Gastrocnemius medialis (tissue), 4 donors: ENCODE results near the gene FOXA2. TPM values are rescaled to one million over a fixed set of nuclear protein-coding genes. Genes with fewer than 3 reads are reported as not detected.

Source experiments
- ATAC-seq, 2 donors: fragments of 150-250 bp; one replicate each; pipeline ENCODE4 v1.9.1; 2016
- DNase-seq, 2 donors: peaks; one replicate each; pipeline ENCODE4 v3.0.0-alpha.2; 2019
- H3K27ac ChIP-seq, 4 donors: fragments of 200-600 bp; sonication (generic); 1 replicate in 1 of 4; 2 replicates in 3 of 4; pipeline ENCODE4 v1.5.1; 2016 to 2018; ENCODE audit warnings: mild to moderate bottlenecking in 2 of 4, moderate library complexity in 1 of 4
- H3K27me3 ChIP-seq, 3 donors: fragments of 200-600 bp; sonication (generic) in 2 of 3; 1 replicate in 1 of 3; 2 replicates in 2 of 3; pipeline versions ENCODE4 v1.5.1 to v1.6.0; 2016 to 2019; ENCODE audit warnings: mild to moderate bottlenecking in 1 of 3, moderate library complexity in 1 of 3
- H3K36me3 ChIP-seq, 2 donors: fragments of 200-600 bp; sonication (generic) in 1 of 2; one replicate each; pipeline ENCODE4 v1.5.1; 2017 to 2018
- H3K4me1 ChIP-seq, 2 donors: fragments of 200-600 bp; sonication (generic) in 1 of 2; one replicate each; pipeline ENCODE4 v1.5.1; 2016 to 2017; ENCODE audit warnings: mild to moderate bottlenecking in 2 of 2
- H3K4me3 ChIP-seq, 4 donors: fragments of 200-600 bp; sonication (generic) in 3 of 4; 1 replicate in 1 of 4; 2 replicates in 3 of 4; pipeline ENCODE4 v1.5.1; 2016 to 2019; ENCODE audit warnings: mild to moderate bottlenecking in 2 of 4
- H3K9me3 ChIP-seq, 3 donors: fragments of 200-600 bp; sonication (generic) in 2 of 3; 1 replicate in 1 of 3; 2 replicates in 2 of 3; pipeline ENCODE4 v1.5.1; 2016 to 2019
- POLR2A ChIP-seq, 2 donors: fragments of 450-650 bp; IDR thresholded peaks; one replicate each; pipeline ENCODE4 v1.6.1; 2017; ENCODE audit warnings: antibody characterized with exemption in 2 of 2, mild to moderate bottlenecking in 2 of 2, moderate library complexity in 2 of 2
- in situ Hi-C, 4 donors: fragments of 200-750 bp; cut with MboI; loops; one replicate each; pipeline versions ENCODE4 v1.15.0 to v1.8.0; 2017; ENCODE audit warnings: low sequenced_read_pairs in 4 of 4
- intact Hi-C: fragments of 100-400 bp; cut with DNase I; formaldehyde crosslinking; loops from one replicate; pipeline ENCODE4 v1.15.1; 2023; ENCODE audit warnings: low total_unique reads
- total RNA-seq, 4 donors: library from RNA; depleted of rRNA; stranded (reverse); fragments of >200 nt; gene quantifications; one replicate each; pipeline versions ENCODE4 v1.1.0 to v1.2.3, GENCODE V29; 2016
- TF ChIP-seq, protein P1 (sequence below), 5 experiments: fragments of 450-650 bp in 3 of 5; fragments of 200-600 bp in 2 of 5; sonication (generic) in 2 of 5; IDR thresholded peaks in 4 of 5; conservative IDR thresholded peaks in 1 of 5; 1 replicate in 4 of 5; 2 replicates in 1 of 5; pipeline ENCODE4 v1.5.1; 2016 to 2019; ENCODE audit warnings: antibody characterized with exemption in 5 of 5, mild to moderate bottlenecking in 3 of 5, moderate library complexity in 3 of 5

Gene FOXA2
- total RNA-seq, 4 donors from 2014 or later = 0.42 to 0.72 TPM; not detected in 2

DNA sequence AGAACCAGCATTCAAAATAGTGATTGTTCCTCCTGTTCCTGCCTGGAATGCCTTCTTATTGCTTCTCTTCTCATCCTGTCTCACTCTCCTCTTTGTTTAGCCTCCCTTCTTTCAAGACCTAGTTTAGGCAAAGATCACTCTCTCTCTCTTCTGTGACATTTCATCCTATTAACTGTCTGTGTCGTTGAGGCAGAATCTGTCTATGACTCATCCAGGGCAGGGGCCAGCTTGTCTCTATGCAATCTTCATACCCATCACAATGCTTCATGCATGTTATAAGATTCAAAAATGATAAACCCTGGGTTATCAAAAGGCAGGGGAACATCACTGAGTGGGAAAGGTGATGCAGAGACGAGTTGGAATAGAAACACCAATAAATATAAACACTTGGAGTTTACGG lies 32.2 kb upstream of the FOXA2 start:
- TF ChIP-seq POLR2A (IDR thresholded peaks at IDR 0.05) = no peak
- TF ChIP-seq, protein P1, sequence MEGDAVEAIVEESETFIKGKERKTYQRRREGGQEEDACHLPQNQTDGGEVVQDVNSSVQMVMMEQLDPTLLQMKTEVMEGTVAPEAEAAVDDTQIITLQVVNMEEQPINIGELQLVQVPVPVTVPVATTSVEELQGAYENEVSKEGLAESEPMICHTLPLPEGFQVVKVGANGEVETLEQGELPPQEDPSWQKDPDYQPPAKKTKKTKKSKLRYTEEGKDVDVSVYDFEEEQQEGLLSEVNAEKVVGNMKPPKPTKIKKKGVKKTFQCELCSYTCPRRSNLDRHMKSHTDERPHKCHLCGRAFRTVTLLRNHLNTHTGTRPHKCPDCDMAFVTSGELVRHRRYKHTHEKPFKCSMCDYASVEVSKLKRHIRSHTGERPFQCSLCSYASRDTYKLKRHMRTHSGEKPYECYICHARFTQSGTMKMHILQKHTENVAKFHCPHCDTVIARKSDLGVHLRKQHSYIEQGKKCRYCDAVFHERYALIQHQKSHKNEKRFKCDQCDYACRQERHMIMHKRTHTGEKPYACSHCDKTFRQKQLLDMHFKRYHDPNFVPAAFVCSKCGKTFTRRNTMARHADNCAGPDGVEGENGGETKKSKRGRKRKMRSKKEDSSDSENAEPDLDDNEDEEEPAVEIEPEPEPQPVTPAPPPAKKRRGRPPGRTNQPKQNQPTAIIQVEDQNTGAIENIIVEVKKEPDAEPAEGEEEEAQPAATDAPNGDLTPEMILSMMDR (IDR thresholded peaks at IDR 0.05 in 4 of 5, conservative IDR thresholded peaks at IDR 0.05 in 1 of 5) = no peak
- ATAC-seq = no peak
- in situ Hi-C loops = no loop called here
- H3K27me3 ChIP-seq = peaks cover 0 to 10% (median 6%) of the 10 kb centered on the region in 3 donors
- H3K4me1 ChIP-seq = no peaks in the 10 kb centered on the region
- H3K9me3 ChIP-seq = no peaks in the 10 kb centered on the region
- no peaks in the 10 kb centered on the region for H3K36me3 ChIP-seq
- H3K27ac ChIP-seq = no peak overlapping the region
- H3K4me3 ChIP-seq = no peak overlapping the region
- DNase-seq = no peak
- intact Hi-C loops = no loop called here

DNA sequence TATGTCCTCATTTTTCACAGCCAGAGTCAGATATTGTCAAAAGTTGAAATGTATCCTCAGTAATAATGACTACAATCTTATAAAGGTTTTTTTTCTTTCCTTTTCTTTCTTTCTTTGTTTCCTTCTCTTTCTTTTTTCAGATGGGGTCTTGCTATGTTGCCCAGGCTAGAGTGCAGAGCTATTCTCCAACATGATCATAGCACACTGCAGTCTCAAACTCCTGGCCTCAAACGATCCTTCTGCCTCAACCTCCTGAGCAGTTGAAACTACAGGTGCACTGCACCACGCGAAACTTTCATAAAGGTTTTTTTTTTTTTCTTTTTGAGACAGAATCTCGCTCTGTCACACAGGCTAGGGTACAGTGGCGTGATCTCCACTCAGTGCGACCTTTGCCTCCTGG lies 31.1 kb upstream of the FOXA2 start:
- Histone ChIP-seq H3K27me3 (peaks cover 0 to 10% (median 6%) of the 10 kb centered on the region in 3 donors), H3K27ac (no peak overlapping the region), H3K36me3 (no peaks in the 10 kb centered on the region), H3K9me3 (no peaks in the 10 kb centered on the region), H3K4me3 (no peak overlapping the region), H3K4me1 (no peaks in the 10 kb centered on the region)
- intact Hi-C loops = no loop called here
- DNase-seq (no peak), ATAC-seq (no peak)
- in situ Hi-C loops = no loop called here
- TF ChIP-seq, protein P1 (IDR thresholded peaks at IDR 0.05 in 4 of 5, conservative IDR thresholded peaks at IDR 0.05 in 1 of 5) = no peak
- TF ChIP-seq POLR2A (IDR thresholded peaks at IDR 0.05) = no peak

DNA sequence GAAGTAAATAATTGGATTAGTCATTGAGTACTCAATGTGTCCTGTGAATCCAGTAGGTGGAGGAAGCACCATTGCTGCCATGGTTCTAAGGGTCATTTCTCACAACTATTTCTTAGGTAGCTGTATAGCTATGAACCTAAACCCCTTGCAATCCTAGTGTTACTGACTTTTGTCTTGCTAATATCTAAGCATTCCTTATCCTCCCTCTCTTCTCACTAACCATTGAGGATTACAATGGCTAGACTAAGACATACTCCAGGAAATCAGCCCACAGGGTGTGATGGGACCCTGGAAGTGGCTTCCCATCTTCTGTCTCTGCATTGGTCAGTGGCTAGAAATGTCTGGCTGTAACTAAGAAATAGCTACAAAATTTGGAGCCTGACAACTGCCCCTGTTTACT lies 27.3 kb upstream of the FOXA2 start:
- H3K27ac ChIP-seq = no peak overlapping the region

DNA sequence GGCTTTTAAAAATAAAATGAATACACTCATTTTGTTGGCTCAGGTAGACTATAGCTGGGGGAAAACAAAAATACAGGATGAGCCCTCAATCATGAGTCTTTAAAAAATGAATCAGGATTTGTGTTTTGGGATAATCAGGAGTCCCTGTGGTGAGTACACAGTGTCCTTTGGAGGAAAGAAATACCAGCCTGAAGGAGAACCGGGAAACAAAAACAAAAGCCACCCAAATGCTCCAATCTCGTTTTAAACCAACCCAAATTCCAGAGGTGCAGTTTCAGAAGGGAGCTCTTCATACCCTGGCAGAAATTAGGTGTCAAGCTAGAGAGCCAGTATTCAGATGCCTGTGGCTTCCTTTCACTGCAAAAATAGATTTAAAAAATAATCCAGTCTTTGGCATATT lies 23.3 kb upstream of the FOXA2 start:
- ATAC-seq (no peak), DNase-seq (no peak)
- no peak overlapping the region for H3K4me3 ChIP-seq
- in situ Hi-C loops (no loop called here), intact Hi-C loops (no loop called here)
- no peaks in the 10 kb centered on the region for H3K4me1 ChIP-seq
- H3K36me3 ChIP-seq = no peaks in the 10 kb centered on the region
- TF ChIP-seq, protein P1 (IDR thresholded peaks at IDR 0.05 in 4 of 5, conservative IDR thresholded peaks at IDR 0.05 in 1 of 5) = no peak
- no peak for TF ChIP-seq POLR2A (IDR thresholded peaks at IDR 0.05)
- peaks cover 0 to 2% (median 0%) of the 10 kb centered on the region in 3 donors for H3K27me3 ChIP-seq
- no peaks in the 10 kb centered on the region for H3K9me3 ChIP-seq
- no peak overlapping the region for H3K27ac ChIP-seq

More for the DNA sequence above, 27.3 kb upstream of the FOXA2 start:
- Histone ChIP-seq H3K9me3 (no peaks in the 10 kb centered on the region), H3K36me3 (no peaks in the 10 kb centered on the region), H3K4me3 (no peak overlapping the region), H3K27me3 (peaks cover 0 to 10% (median 6%) of the 10 kb centered on the region in 3 donors), H3K4me1 (no peaks in the 10 kb centered on the region)
- TF ChIP-seq, protein P1 (IDR thresholded peaks at IDR 0.05 in 4 of 5, conservative IDR thresholded peaks at IDR 0.05 in 1 of 5) = no peak
- TF ChIP-seq POLR2A (IDR thresholded peaks at IDR 0.05) = no peak
- in situ Hi-C loops = no loop called here
- intact Hi-C loops = no loop called here
- no peak for DNase-seq
- ATAC-seq = no peak

DNA sequence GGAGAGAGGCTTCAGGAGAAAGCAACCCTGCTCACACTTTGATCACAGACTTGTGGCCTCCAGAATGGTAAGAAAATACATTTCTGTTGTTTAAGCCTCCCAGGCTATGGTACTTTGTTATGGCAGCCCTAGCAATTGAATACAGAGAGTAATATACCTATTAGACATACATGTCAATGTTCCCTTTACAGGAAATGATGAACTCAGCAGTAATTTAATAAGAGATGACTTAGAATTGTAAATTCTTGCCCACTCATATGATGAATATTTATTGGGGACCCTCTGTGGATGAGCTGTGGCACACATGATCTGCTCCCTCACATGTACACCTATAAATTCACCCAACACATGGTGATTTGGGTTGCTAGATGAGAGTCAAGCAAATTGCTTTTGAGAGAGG lies 20.4 kb upstream of the FOXA2 start:
- Histone ChIP-seq H3K27me3 (peaks cover 0 to 2% (median 0%) of the 10 kb centered on the region in 3 donors), H3K4me1 (no peaks in the 10 kb centered on the region), H3K9me3 (no peaks in the 10 kb centered on the region), H3K27ac (no peak overlapping the region), H3K36me3 (no peaks in the 10 kb centered on the region), H3K4me3 (no peak overlapping the region)
- in situ Hi-C loops (no loop called here), intact Hi-C loops (no loop called here)
- no peak for DNase-seq
- no peak for TF ChIP-seq POLR2A (IDR thresholded peaks at IDR 0.05)
- TF ChIP-seq, protein P1 (IDR thresholded peaks at IDR 0.05 in 4 of 5, conservative IDR thresholded peaks at IDR 0.05 in 1 of 5) = no peak
- ATAC-seq = no peak
